NT2/D1 (cell line): ENCODE results near the gene SYP.

Experiments used
- DNase-seq: peaks from one replicate; pipeline ENCODE4 v3.0.0-alpha.2; 2011; ENCODE audit warnings: low read depth, low spot score
- H3K27me3 ChIP-seq: 2 replicates; pipeline ENCODE4 v1.6.0; 2011; ENCODE audit warnings: mild to moderate bottlenecking; ENCODE audit not compliant: insufficient read length, insufficient read depth
- H3K36me3 ChIP-seq: 2 replicates; pipeline ENCODE4 v1.6.1; 2011; ENCODE audit warnings: mild to moderate bottlenecking, low read length, mixed read lengths; ENCODE audit not compliant: insufficient read depth, insufficient read length
- H3K4me1 ChIP-seq: 2 replicates; pipeline ENCODE4 v1.5.1; 2011; ENCODE audit not compliant: insufficient read depth, insufficient read length
- H3K4me3 ChIP-seq: 2 replicates; pipeline ENCODE4 v1.5.1; 2011; ENCODE audit warnings: low read depth; ENCODE audit not compliant: insufficient read length
- H3K9ac ChIP-seq: 2 replicates; pipeline ENCODE4 v1.6.0; 2011; ENCODE audit warnings: low read depth; ENCODE audit not compliant: insufficient read length
- H3K9me3 ChIP-seq: 2 replicates; pipeline ENCODE4 v1.5.1; 2011; ENCODE audit warnings: mild to moderate bottlenecking, low read length; ENCODE audit not compliant: insufficient read depth
- SUZ12 ChIP-seq: IDR thresholded peaks from 2 replicates; pipeline ENCODE4 v1.6.1; 2011; ENCODE audit not compliant: insufficient read length, insufficient read depth; ENCODE audit errors: extremely low read depth
- YY1 ChIP-seq: IDR thresholded peaks from 2 replicates; pipeline ENCODE4 v1.6.1; 2011; ENCODE audit not compliant: insufficient read length, insufficient read depth
- ZNF274 ChIP-seq: IDR thresholded peaks from 2 replicates; pipeline ENCODE4 v1.6.1; 2011; ENCODE audit warnings: mild to moderate bottlenecking, low read depth, low read length

The SYP gene

DNA sequence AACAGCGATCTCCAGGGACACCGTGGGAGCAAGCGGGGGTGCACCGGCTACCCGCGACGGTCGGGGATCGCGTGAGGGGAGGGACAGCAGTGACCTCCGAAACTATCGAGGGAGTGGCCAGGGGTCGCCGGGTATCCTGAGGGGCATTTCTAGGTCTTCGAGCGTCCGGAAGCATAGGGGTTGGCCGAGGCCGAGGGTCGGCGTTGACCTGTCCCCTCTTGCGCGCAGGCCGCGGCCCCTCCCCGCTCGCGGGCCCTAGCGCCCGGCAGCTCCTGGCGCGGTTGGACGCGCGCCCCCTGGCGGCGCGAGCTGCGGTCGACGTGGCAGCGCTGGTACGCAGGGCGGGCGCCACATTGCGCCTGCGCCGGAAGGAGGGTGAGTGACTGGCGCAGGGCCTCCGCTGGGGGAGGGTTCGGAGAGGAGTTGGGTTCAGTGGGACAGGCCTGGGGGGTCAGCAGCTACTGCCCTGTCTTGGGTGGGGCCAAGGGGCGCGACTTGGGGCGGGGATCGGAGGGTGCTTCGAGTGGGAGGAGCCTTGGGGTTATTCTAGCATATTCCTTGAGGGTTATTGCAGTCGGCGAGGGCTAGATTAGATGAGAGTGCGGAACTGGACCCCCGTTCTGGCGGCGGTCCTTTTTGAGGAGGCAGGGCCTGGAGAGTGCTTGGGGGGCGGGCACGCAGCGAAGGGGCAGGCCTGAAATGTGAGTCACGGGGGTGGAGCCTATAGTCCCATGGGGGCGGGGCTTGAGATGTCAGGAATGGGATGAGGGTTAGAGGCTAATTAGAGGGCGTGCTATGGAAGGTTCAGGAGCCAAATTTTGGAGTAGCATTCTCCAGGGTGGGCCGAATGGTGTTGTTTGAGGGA, 36.2 kb downstream of the SYP start:
- Histone ChIP-seq H3K27me3 (peaks cover 15% of the 10 kb centered on the region), H3K9me3 (no peaks in the 10 kb centered on the region), H3K4me3 (peak overlapping the region; percentile 46), H3K4me1 (peaks cover 8% of the 10 kb centered on the region), H3K36me3 (no peaks in the 10 kb centered on the region), H3K9ac (peak overlapping the region; percentile 74)
- TF ChIP-seq YY1, result no peak
- TF ChIP-seq ZNF274, result no peak
- TF ChIP-seq SUZ12, result no peak
- DNase-seq, result peak; percentile 85

DNA sequence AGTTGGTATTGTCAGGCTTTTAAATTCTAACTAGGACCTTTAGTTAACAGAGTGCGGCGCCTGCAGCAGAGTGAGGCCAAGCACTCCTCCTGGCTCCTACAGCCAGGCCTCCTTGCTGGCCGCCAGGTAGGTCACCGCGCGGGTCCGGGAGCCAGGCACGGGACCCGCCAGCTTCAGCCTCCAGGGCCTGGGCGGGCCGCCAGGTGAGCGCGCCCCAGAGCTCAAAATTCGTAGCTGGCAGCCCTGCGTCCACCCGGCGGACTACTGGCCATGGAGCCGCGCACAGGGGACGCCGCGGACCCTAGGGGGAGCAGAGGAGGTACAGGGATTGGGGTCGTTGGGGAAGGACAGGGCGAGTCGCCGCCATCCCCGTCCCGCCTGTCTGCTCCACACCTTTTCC, 37.4 kb downstream of the SYP start, which contains the start of gene MAGIX:
TSS of gene MAGIX (plus strand) at position 139 of the 400 bp plus-strand sequence. CDS start at position 271, 132 bp downstream.
- Histone ChIP-seq H3K27me3 (peaks cover 15% of the 10 kb centered on the region), H3K4me3 (peak within 1 kb of the TSS; percentile 46), H3K9me3 (no peaks in the 10 kb centered on the region), H3K36me3 (no peaks in the 10 kb centered on the region), H3K4me1 (peaks cover 8% of the 10 kb centered on the region), H3K9ac (peak within 1 kb of the TSS; percentile 74)
- no peak for DNase-seq
- TF ChIP-seq ZNF274 (no peak), SUZ12 (no peak), YY1 (no peak)

- TF ChIP-seq YY1 (no peak), SUZ12 (no peak), ZNF274 (no peak)
- peaks cover 7% of the 10 kb centered on the region for H3K4me1 ChIP-seq
- H3K9me3 ChIP-seq, result no peaks in the 10 kb centered on the region
- H3K36me3 ChIP-seq, result no peaks in the 10 kb centered on the region
- peaks cover 15% of the 10 kb centered on the region for H3K27me3 ChIP-seq
- H3K4me3 ChIP-seq, result no peak overlapping the region
- DNase-seq, result no peak
- H3K9ac ChIP-seq, result no peak overlapping the region
Observed at GRCh38 chrX:49161632-49162031, 38.4 kb downstream of the SYP start.

DNA sequence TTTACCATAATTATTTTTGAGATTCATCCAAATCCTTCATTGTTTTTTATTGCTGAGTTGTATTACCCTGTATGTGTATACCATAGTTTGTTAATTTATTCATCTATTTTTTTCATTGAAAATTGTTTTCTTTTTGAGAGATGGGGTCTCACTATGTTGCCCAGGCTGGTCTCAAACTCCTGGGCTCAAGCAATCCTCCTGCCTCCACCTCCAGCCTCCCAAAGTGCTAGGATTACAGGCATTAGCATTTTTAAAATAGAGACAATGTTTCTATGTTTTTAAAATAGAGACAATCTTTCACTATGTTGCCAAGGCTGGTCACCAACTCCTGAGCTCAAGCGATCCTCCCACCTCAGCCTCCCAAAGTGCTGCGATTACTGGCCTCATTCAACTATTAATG, 39.1 kb downstream of the SYP start:
- DNase-seq, result no peak
- no peak overlapping the region for H3K4me3 ChIP-seq

GRCh38 chrX:49157194-49157593, 42.8 kb downstream of the SYP start:
- Histone ChIP-seq H3K4me1 (no peaks in the 10 kb centered on the region), H3K36me3 (no peaks in the 10 kb centered on the region), H3K9me3 (no peaks in the 10 kb centered on the region), H3K4me3 (no peak overlapping the region), H3K9ac (no peak overlapping the region), H3K27me3 (peaks cover 4% of the 10 kb centered on the region)
- no peak for DNase-seq
- TF ChIP-seq SUZ12 (no peak), ZNF274 (no peak), YY1 (no peak)

More for the DNA sequence above, 39.1 kb downstream of the SYP start:
- Histone ChIP-seq H3K9ac (no peak overlapping the region), H3K4me1 (peaks cover 5% of the 10 kb centered on the region), H3K27me3 (peaks cover 15% of the 10 kb centered on the region), H3K9me3 (no peaks in the 10 kb centered on the region), H3K36me3 (no peaks in the 10 kb centered on the region)
- TF ChIP-seq SUZ12 (no peak), ZNF274 (no peak), YY1 (no peak)

- Histone ChIP-seq H3K9ac (peak overlapping the region; percentile 89), H3K4me1 (no peaks in the 10 kb centered on the region), H3K9me3 (no peaks in the 10 kb centered on the region), H3K27me3 (no peaks in the 10 kb centered on the region), H3K36me3 (no peaks in the 10 kb centered on the region), H3K4me3 (peak overlapping the region; percentile 51)
- DNase-seq, result peak; percentile 86
- no peak for TF ChIP-seq ZNF274
- TF ChIP-seq SUZ12, result no peak
- no peak for TF ChIP-seq YY1
Observed at GRCh38 chrX:49155900-49156837, 43.8 kb downstream of the SYP start.
